ENCODE results near the gene LIN28B.
"Not testable (repeated sequence)": the region's sequence is repeated elsewhere in the genome, so short reads cannot be mapped to it uniquely, and the experiment has no call there.

LIN28B gene

DNA sequence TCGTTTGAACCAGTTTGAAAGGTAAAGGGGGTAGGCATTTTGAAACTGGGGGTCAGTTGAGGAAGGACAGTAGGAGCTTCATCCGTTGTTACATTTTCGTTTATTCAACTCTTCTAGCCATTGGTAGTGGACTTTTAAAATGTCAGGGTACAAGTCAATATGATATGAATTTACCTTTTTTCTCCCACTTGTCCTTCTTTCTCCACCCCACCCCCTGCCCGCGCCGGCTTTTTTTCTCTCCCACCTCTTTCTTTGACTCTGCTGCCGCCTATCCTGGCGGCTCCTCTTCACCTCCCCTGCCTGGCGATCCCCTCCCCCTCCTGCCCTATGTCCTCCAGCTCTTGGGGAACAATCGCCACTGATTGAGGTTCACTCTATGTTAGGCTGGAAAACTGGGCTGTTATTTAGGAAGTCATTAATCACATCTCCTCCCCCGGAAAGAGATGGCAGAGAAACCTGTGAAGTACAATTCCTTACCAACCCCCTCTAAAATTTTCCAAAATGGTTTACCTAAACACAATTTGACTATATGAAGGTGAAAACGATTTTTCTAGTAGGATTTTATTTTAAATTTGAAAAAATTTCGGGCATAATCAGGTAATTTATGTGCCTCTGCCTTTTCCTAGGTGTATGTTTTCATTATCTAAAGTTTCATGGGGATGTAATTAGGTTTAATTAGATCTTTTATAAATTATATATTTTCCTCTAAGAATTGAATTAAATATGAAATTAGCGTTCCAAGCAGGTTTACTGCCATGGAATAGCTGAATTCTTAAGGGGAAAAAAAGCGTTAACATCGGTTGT is 778 bp upstream of the LIN28B start:
- DNase-seq: no peak

DNA sequence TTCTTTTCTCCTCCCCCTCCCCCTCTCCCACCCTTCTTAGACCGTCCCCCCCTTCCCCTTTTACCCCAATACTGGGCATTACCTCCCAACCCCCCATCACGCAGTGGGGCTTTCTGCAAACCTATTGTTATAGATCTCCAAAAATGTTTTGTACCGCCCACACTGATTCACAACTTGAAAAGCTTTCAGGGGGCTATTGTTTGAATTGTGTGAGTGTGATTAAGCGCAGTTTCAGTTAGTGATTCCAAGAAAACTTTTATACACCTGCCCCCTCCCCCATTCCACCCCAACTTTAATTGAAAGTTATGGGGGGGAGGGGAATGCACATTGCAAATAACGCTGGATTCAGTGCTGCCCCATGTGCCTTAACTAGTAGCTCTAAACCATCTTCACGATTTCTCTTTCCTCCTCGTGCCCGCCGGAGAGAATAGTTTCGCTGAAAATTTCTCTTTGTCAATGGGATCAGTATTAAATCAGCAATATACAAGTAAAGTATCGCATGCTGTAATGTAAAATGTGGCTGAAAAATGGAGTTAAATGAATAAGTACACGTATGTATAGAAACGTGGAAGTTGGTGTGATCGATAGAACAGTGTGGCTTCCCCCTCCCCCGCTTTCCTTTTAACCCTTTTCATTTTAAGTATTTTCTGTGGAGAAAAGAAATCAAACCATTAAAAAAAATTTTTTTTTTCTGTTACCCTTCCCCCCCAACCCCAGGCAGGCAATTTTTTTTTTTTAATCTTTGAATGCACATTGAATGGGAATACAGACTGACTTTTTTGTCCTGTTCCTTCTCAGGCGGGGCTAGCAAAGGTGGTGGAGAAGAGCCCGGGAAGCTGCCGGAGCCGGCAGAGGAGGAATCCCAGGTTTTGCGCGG is 632 bp downstream of the LIN28B start:
- DNase-seq: no peak

DNA sequence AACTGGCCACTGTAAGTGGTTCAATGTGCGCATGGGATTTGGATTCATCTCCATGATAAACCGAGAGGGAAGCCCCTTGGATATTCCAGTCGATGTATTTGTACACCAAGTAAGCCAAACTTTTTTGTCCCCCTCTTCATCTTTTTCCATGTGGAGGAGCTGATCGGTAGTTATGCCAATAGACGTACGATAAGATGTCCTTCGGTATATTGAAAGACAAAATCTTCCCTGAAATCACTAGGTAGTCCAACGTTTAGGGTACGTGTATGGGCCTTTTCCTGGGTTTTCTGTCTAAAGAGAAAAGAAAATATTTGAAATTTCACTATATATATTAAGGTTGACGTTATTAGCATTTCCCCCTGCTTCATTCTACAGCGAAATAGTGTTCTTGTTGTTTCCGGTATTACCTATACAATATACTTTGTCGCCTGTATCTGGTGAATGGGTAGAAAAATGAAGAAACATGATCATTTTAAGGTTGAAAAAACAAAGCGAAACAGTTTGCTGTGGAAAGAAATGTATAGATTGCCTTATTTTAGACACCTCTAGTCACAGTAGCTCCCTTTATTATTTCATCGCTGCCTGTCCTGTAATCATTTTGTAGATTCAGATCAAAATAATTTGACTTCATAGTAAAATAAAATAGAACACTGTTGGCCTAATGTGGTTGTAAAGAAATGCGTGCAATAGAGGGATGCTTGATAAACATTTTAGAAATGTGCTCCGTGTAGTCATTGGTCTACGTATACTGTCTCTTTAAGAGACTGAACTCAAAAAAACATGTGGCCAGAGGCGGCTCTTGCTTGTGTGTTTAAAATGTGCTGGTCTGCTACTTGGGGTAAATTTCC is 1.5 kb downstream of the LIN28B start:
- DNase-seq: no peak

DNA sequence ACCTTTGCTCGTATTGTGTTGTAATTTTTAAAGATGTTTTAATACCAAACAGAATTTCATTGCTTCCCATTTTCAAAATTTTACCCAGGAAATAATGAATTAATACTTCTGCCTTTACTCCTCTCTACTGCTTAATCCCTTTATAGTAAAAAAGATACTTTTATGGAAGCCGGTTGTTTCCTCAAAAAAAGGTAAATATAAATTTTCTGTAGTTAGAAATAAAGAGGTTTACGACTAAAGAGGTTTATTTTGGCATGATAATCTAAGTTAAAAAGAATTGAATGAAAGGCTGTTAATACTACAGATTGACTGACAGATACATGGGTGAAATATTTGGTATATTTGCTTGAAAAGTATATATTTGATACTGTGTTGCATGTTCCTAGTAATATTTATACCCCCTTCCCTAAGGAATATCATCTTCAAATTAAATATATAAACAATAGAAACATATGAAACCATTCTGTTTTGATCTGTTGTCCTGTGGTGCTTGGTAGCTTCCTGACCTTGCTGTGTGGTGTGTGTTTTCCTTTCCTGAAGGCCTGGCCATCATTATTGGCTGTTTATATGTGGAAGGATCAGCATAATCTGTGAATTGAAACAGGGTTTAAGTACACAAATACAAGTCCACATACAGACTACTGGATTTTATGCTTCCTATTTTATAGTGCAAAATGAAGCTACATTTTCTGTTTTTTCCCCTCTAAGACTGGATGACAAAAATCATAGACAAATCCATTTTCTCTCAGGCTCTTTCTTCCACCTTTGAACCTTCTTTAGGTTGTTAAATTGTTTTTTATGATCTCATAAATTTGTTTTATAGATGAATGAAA is 2.3 kb downstream of the LIN28B start:
- DNase-seq: no peak

DNA sequence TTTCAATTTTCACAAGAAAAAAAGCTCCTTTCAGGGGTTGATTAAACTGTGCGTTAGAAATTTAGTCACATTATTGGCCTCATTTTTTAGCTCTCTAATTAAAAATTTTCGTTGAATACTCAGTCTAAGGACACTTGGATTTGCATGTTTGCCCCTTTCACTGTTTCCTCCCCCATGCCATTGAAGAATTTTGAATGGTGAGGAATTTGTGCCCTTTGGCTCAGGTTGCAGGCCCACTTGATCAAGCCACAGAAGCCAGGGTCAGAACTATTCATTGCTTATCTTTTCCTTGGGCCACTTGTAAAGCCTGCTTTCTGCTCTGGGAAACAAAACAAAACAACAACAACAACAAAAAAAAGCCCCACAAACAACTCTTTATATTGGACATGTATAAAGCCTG is 12.2 kb downstream of the LIN28B start:
- DNase-seq: no peak

DNA sequence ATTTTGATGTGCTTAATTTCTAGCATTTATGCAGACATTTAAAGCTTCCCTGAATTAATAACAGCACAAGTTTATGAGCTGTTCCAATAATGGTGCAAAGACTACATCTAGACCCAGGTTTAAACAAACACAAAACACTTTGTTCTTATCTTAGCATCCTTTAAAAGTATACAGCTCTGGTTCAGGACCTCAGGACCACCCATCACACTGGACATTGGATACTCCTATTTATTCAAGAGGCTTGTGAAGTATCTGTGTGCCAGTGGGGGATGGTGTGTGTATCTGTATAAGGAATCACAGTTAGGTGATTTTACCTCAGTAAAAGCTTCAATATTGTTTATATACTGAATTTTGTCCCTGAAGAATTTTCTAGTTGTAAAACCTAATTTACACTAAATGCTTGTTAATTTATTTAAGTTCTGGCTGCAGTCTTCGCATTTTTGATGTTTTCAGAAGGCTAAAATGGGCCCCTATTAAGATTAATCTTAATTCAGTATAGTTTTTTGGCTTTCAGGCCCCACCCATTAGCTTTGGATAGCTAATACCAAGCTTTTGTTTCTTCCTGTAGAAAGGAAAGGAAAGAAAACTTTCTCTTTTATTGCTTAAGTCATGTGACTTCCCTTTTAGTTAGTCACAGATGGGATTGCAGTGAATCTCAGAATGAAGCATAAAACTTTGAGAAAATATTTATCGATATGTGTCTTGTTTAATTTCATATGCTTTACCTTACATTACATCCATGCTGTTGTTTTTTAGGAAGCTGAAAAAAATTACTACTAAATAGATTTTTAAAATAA is 13.1 kb downstream of the LIN28B start:
- DNase-seq: no peak

DNA sequence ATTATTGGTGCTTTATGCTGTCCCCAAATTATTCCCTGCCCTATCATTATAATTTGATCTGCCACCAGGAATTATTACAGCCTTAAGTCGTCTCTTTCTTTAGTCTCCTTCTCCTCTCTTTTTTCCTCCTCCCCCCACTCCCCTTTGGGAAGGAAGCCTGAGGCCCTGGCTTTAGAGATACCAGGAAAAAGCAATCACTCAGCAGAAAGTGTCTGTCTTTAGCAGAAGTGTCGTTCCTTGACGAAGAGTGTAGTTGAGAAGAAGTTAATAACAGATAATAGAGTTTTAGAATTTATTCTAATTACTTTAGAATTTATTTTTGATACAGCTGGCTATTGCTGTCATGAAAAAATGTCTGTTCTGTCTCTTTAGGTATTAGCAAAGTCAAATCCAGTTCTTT is 16.5 kb downstream of the LIN28B start:
- DNase-seq: no peak

DNA sequence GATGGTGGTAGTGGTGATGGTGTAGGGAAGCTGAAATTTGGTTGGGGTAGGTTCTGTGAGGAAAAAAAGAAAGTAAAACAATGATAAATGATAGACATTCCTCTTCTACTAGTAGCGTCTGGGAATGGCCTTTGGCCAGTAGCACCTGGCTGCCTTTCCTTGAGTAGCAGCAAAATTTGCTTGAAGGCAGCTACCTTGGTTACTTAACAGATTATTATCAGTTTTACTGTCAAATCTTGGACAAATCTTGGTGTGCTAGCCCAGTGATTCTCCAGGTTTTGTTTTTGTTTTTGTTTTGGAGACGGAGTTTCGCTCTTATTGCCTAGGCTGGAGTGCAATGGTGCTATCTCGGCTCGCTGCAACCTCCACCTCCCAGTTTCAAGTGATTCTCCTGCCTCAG is 26.4 kb downstream of the LIN28B start:
- no peak for DNase-seq

DNA sequence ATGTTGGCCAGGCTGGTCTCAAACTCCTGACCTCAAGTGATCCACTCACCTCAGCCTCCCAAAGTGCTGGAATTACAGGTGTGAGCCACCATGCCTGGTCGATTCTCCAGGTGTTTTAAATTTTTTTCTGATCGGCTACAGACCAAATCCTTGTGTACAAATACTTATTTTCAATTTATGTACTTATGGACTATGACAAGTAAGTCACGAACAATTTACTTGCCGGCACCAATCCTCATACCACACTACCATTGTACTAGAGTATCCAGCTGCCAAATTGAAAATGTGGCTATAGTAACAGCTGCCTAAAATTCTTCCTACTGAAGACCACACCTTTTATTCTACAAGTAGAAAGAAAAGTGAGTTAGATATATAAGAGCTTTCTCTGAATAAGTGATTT is 26.9 kb downstream of the LIN28B start:
- DNase-seq: no peak

DNA sequence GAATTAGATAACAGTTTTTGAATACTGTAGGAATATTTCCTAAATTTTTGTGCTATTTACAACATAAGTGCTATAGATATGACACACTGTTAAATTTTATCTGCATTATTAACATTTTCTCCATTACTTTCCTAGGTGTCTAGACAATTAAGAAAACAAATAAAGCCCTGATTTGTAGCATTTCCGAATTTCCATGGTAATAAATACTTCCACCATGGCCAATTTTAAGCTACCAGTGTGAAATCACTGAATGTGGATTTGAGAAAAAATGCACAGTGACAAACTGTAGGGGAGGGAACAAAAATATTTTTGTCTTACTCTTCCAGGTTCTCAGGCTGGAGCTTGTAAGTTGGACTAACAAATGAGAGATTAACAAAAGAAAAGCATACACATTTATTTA is 27.9 kb downstream of the LIN28B start:
- no peak for DNase-seq

DNA sequence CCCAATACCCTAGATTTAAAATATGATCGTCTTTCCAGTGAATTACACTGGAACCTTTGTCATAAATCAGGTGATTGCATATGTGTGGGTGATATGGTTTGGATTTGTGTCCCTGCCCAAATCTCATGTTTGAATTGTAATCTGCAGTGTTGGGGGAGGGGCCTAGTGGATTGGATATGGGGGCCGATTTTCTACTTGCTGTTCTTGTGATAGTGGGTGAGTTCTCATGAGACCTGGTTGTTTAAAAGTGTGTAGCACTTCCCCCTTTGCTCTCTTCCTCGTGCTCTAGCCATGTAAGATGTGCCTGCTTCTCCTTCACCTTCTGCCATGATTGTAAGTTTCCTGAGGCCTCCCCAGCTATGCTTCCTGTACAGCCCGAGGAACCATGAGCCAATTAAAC is 29.0 kb downstream of the LIN28B start:
- not testable (repeated sequence) for DNase-seq

DNA sequence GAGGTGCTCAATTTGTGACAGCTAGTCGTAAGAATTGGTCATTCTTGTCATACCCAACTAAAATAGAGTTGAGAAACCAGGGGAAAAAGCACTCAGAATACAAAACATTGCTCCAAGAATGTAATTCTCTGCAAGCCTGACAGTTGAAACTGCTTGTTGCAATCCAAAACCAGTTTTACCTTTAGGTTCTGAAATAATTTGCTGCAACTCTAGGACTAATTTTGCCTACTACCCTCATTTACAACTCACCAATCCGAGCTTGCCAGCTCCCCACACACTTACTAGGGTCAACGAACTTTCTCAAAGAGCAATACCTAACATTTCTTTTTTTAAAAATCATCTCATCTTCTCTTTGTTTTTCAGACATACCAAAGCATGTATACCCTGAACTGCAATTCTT is 29.7 kb downstream of the LIN28B start:
- DNase-seq: no peak

DNA sequence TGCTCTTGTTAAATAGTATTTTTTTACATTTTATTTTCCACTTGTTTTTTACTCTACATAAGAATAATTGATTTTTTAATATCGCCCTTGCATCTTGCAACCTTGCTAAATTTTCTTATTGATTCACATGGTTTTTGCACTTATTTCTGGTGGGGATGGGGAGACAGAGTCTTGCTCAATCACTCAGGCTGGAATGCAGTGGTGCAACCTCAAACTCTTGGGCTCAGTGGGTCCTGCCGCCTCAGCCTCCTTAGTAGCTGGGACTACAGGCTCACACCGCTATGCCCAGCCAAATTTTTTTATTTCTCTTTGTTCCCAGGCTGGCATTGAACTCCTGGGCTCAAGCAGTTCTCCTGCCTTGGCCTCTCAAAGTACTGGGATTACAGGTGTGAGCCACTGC is 30.3 kb downstream of the LIN28B start:
- no peak for DNase-seq

DNA sequence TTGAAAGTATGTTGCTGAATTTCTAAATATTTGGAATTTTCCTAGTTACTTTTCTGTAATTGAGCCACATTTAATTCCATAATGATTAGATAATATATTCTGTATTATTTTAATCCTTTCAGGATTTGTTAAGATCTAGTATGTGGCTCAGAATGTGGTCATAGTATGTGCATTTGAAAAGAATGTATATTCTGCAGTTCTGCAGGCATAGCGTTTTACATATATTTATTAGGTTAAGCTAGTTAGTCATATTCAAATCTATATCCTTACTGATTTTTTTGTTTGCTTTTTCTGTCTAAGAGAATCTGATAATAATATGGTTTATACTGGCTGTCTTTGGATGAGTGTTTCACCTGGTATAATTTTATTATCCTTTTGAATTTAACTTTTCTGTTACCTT is 33.2 kb downstream of the LIN28B start:
- no peak for DNase-seq

DNA sequence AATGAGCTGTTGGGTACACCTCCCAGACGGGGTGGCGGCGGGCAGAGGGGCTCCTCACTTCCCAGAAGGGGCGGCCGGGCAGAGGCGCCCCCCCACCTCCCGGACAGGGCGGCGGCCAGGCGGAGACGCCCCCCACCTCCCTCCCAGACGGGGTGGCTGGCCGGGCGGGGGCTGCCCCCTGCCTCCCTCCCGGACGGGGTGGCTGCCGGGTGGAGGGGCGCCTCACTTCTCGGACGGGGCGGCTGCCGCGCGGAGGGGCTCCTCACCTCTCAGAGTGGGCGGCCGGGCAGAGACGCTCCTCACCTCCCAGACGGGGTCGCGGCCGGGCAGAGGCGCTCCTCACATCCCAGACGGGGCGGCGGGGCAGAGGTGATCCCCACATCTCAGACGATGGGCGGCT is 34.2 kb downstream of the LIN28B start:
- DNase-seq: not testable (repeated sequence)

DNA sequence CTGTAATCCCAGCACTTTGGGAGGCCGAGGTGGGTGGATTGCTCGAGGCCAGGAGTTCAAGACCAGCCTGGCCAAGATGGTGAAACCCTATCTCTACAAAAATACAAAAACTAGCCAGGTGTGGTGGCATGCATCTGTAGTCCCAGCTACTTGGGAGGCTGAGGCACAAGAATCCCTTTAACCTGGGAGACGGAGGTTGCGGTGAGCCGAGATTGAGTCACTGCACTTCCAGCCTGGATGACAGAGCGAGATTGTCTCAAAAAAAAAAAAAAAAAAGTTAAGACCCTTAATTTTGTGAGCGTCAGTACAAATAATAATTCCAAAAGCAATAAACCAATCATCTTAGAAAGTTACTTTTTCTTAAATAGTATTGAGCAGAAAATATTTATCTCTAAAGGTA is 36.7 kb downstream of the LIN28B start:
- DNase-seq: not testable (repeated sequence)

DNA sequence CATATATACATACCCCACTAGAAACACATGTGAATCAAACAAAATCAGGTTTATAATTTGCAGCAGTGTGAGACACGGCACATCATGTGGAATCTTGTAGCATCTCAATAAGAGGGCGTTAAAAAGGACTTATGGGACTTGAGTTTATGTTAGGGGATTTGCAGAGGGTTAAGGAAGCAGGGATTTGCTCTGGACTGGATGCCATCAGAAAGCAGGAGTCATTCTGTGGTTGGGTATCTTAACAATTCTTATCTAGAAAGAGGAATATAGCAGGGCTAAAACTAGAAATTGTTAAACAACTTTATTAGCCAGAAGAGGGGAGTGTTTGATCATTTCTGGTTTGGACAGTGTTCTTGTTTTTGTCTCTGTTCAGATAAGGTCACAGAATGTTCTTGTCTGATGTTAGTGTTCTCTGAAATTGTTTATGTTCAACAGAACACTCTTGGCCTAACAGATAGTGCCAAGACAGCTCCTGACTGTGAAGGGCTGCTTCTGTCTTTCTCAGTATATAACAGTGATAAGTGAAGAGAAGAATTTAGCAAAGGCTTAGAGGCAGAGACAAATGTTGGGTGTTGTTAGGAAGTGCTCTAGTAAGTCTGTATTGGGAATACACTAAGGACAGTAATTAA is 39.2 kb downstream of the LIN28B start:
- peak; percentile 29 for DNase-seq

DNA sequence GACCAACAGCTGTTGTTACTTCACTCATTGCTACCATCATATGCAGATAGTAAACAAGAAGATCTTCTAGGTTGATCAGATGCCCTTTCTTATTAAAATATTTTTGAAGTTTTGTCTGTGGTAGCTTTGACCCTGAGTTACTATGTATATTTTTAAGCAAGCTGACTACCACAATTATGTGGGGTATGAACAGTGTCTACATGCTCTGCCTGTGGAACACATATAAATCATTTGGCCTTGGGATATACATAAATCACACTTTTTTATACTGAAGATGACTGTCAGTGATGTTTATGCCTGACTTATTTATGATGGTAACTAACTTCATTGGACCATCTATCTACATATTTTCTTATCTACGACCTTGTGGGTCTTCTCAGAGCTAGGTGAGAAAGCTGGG is 44.2 kb downstream of the LIN28B start:
- peak; percentile 3 for DNase-seq

DNA sequence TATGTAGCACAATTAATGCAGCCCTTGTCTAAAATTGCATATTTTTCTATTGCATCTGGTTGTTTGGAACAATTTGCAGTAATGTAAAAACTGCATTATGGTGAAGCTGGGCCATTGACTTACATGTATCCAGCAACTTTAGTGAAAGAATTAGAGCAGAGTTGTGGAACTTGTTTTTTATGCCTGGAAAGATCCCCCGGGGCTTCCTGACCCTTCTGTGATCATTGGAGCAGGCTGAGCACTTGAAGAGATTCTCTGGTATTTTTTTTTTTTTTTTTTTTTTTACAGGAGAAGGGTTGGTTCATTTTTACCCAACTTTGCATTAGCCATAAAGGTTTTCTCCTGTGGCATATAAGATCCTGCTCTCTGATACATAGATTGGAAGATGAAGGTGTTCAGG is 45.0 kb downstream of the LIN28B start:
- no peak for DNase-seq

DNA sequence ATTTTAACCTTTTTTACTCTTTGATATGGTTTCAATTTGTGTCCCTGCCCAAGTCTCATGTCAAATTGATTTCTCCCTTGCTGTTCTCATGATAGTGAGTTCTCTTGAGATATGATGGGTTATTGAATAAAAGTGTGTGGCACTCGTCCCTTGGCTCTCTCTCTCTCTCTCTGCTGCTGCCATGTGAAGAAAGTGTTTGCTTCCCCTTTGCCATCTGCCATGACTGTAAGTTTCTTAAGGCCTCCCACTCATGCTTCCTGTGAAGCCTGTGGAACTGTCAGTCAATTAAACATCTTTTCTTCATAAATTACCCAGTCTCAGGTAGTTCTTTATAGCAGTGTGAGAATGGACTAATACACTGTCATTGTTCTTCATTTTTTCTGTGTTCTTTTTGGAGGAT is 48.5 kb downstream of the LIN28B start:
- DNase-seq: no peak

DNA sequence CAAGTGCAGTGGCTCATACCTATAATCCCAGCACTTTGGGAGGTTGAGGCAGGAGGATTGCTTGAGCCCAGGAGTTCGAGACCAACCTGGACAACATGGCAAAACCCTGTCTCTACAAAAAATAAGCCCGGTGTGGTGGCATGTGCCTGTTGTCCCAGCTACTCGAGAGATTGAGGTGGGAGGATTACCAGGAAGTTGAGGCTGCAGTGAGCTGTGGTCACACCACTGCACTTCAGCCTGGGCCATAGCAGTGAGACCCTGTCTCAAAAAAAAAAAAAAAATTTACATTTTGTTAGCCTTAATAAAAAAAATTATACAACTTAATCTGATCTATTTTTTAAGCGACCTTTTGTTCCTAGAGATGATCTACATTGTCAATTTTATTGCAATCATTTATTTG is 56.6 kb downstream of the LIN28B start:
- DNase-seq: not testable (repeated sequence)
